K562 (cell line): ENCODE results near the gene FOXN1. TPM values are rescaled to one million over a fixed set of nuclear protein-coding genes. Genes with fewer than 3 reads are reported as not detected.

Source experiments
- CREB1 ChIP-seq, 2 experiments: sonication (generic) in 1 of 2; formaldehyde crosslinking in 1 of 2; IDR thresholded peaks; 2 replicates each; pipeline versions ENCODE4 v1.6.1 to v1.8.0; 2012 to 2022; ENCODE audit warnings: inconsistent platforms in 1 of 2, mild to moderate bottlenecking in 1 of 2, missing genetic modification reagents in 1 of 2, moderate library complexity in 1 of 2
- CREM ChIP-seq: IDR thresholded peaks from 2 replicates; pipeline ENCODE4 v1.6.1; 2014; ENCODE audit warnings: antibody characterized with exemption, low read depth
- CXXC5 ChIP-seq: fragments of 250-450 bp; sonication (Bioruptor Pico); IDR thresholded peaks from 2 replicates; pipeline ENCODE4 v1.8.0; 2022; ENCODE audit warnings: inconsistent platforms, mild to moderate bottlenecking, moderate library complexity
- HINFP ChIP-seq: fragments of 450-650 bp; conservative IDR thresholded peaks from 2 replicates; pipeline ENCODE4 v1.6.1; 2016; ENCODE audit warnings: missing genetic modification characterization, low read depth, mild to moderate bottlenecking, control low read depth, missing compliant biosample characterization
- LCOR ChIP-seq: sonication (generic); formaldehyde crosslinking; IDR thresholded peaks from 2 replicates; pipeline ENCODE4 v1.8.0; 2022; ENCODE audit warnings: mild to moderate bottlenecking, missing genetic modification reagents
- PHF20 ChIP-seq: fragments of 450-650 bp; IDR thresholded peaks from 2 replicates; pipeline ENCODE4 v1.6.1; 2018; ENCODE audit not compliant: partially characterized antibody
- PRDM10 ChIP-seq: fragments of 450-650 bp; IDR thresholded peaks from 2 replicates; pipeline ENCODE4 v1.6.1; 2018; ENCODE audit not compliant: partially characterized antibody
- SMAD4 ChIP-seq: fragments of 250-450 bp; sonication (Bioruptor Pico); conservative IDR thresholded peaks from 2 replicates; pipeline ENCODE4 v1.8.0; 2021; ENCODE audit warnings: inconsistent platforms, mild to moderate bottlenecking, moderate library complexity
- SNRNP70 ChIP-seq: fragments of 200-400 bp; formaldehyde crosslinking; optimal IDR thresholded peaks from 2 replicates; pipeline ENCODE3; 2017; ENCODE audit warnings: low read depth, low read length
- polyA plus RNA-seq, 8 experiments: library from polyadenylated mRNA; depleted of rRNA in 4 of 8; stranded (reverse) in 5 of 8; unstranded in 3 of 8; fragments of >200 nt; fragmentation: Nextera tagmentation in 2 of 8; fragmentation: Illumina TruSeq in 1 of 8; extraction: Ambion mirVana in 2 of 8; extraction: Trizol in 1 of 8; gene quantifications; 2 replicates each; pipeline versions ENCODE4 v1.2.1 to v1.2.3, GENCODE V29; 2011 to 2014; ENCODE audit warnings: inconsistent platforms in 1 of 8, missing spikeins in 1 of 8
- total RNA-seq, 7 experiments: library from RNA; depleted of rRNA in 6 of 7; stranded (reverse); fragments of >200 nt in 6 of 7; fragmentation: Illumina TruSeq in 2 of 7; extraction: Trizol in 2 of 7; gene quantifications; 2 replicates each; pipeline versions ENCODE4 v1.2.1 to v1.2.3, GENCODE V29; 2011 to 2021; ENCODE audit warnings: low replicate concordance in 1 of 7

Gene FOXN1
- total and polyA plus RNA-seq, 9 of the 15 experiments (the other 6 are each of a cell fraction or from before 2014, with no cell fraction given), result not detected

- TF ChIP-seq CREB1 (IDR thresholded peaks at IDR 0.05) (0 out of 2 replicates have a peak, but pooled peaks have one; percentile 13), CREB1 (CRISPR knock-in tag; IDR thresholded peaks at IDR 0.05) (no peak), LCOR (CRISPR knock-in tag) (no peak), CXXC5 (peak; percentile 56; the same call in 1 of the 2 replicates), HINFP (tag) (no peak), PHF20 (peak; percentile 46), CREM (no peak), SNRNP70 (no peak), PRDM10 (no peak), SMAD4 (CRISPR knock-in tag) (peak; percentile 28; the same call in 1 of the 2 replicates)
Measured at GRCh38 chr17:28552176-28552999, 46.2 kb downstream of the FOXN1 start, which contains the start of gene UNC119 (continued).
